MM.1S (cell line): Measurements from ENCODE around the gene BMAL1.

Experiments used
- CTCF ChIP-seq: fragments of 300-600 bp; sonication (generic); IDR thresholded peaks from 2 replicates; pipeline ENCODE4 v1.5.1; 2016; ENCODE audit warnings: antibody characterized with exemption, low read length, mixed read lengths
- EZH2phosphoT487 ChIP-seq: fragments of 300-600 bp; sonication (generic); IDR thresholded peaks from 2 replicates; pipeline ENCODE4 v1.6.1; 2018; ENCODE audit warnings: antibody characterized with exemption, low read length

DNA sequence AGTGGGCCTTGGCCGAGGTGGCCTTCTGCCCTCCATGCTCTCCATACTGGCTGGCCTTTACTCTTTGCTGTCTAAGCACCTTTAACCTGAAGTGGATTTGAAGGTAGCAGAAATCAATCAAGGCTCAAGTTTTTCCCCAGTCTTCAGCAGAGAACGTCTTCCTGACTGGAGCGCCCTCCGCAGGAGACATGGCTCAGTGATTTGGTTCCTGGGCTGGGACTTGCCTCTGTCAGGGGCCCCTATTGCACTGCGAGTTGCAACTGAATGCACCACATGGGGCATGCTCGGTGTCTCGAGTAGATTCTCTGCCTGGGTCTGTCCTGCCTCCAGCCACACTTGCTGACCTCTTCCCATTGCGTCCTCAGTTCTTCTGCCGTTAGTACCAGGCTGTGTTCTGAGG lies 79.6 kb downstream of the BMAL1 start:
- no peak for TF ChIP-seq CTCF
- no peak for TF ChIP-seq EZH2phosphoT487
